OCI-LY3 (cell line): ENCODE results near the gene PRKAR1B.

Experiments used
- H2AFZ ChIP-seq: fragments of 200-600, 300-600 bp; shearing (Covaris generic); 2 replicates; pipeline ENCODE4 v1.6.0; 2014; ENCODE audit warnings: antibody characterized with exemption, low read depth, low read length
- H3K27ac ChIP-seq: fragments of 200-600, 300-600 bp; sonication (generic); 2 replicates; pipeline ENCODE4 v1.5.1; 2014; ENCODE audit warnings: mild to moderate bottlenecking, low read length, moderate library complexity, mixed read lengths
- H3K27me3 ChIP-seq: fragments of 200-600, 300-600 bp; sonication (generic); 2 replicates; pipeline ENCODE4 v1.6.1; 2014; ENCODE audit warnings: low read depth, low read length, mixed read lengths
- H3K36me3 ChIP-seq: fragments of 200-600, 300-600 bp; sonication (generic); replicated peaks from 2 replicates; pipeline ENCODE3; 2014; ENCODE audit warnings: low read depth, low read length, mixed read lengths
- H3K4me1 ChIP-seq: fragments of 300-600, 200-600 bp; sonication (generic); 2 replicates; pipeline ENCODE4 v1.6.1; 2014; ENCODE audit warnings: low read length, mixed read lengths
- H3K4me2 ChIP-seq: fragments of 200-600, 300-600 bp; sonication (generic); 2 replicates; pipeline ENCODE4 v1.6.1; 2014; ENCODE audit warnings: low read length, mixed read lengths
- H3K4me3 ChIP-seq: fragments of 300-600, 200-600 bp; sonication (generic); 2 replicates; pipeline ENCODE4 v1.5.1; 2014; ENCODE audit warnings: antibody characterized with exemption, mild to moderate bottlenecking, low read length, moderate library complexity
- H3K79me2 ChIP-seq: fragments of 300-600, 200-600 bp; shearing (Covaris generic); 2 replicates; pipeline ENCODE4 v1.6.1; 2014; ENCODE audit warnings: mild to moderate bottlenecking, low read length, mixed read lengths
- H3K9ac ChIP-seq: fragments of 300-600, 200-600 bp; shearing (Covaris generic); 2 replicates; pipeline ENCODE4 v1.6.0; 2014; ENCODE audit warnings: mild to moderate bottlenecking, low read length, moderate library complexity
- H3K9me3 ChIP-seq: fragments of 200-600, 300-600 bp; shearing (Covaris generic); 2 replicates; pipeline ENCODE4 v1.6.1; 2014; ENCODE audit warnings: low read length, mixed read lengths; ENCODE audit not compliant: insufficient read depth
- H4K20me1 ChIP-seq: fragments of 200-600, 300-600 bp; sonication (generic); 2 replicates; pipeline ENCODE4 v1.6.1; 2016; ENCODE audit warnings: low read length, mixed read lengths; ENCODE audit not compliant: insufficient read depth
- EZH2phosphoT487 ChIP-seq: fragments of 200-600 bp; shearing (Covaris generic); IDR thresholded peaks from 2 replicates; pipeline ENCODE4 v1.6.1; 2018; ENCODE audit warnings: antibody characterized with exemption, mixed run types, low read depth
- TF ChIP-seq, protein P1 (sequence below): fragments of 200-600, 300-600 bp; sonication (generic); IDR thresholded peaks from 2 replicates; pipeline ENCODE4 v1.5.1; 2014; ENCODE audit warnings: antibody characterized with exemption, low read length, low read depth

PRKAR1B gene

DNA sequence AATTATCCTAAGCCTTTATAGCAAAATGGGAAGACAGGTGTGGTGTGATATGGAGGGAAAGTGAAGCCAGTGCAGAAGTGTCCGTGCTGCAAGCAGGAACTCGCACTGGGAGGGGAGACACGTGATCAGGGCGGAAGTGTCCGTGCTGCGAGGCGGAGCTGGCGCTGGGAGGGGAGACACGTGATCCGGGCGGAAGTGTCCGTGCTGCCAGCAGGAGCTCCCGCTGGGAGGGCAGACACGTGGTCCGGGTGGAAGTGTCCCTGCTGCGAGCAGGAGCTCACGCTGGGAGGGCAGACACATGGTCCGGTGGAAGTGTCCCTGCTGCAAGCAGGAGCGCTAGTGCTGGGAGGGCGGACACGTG, 40.5 kb upstream of the PRKAR1B start:
- Histone ChIP-seq H2AFZ (no peak overlapping the region), H3K36me3 (peaks cover 4% of the 10 kb centered on the region), H3K27me3 (no peaks in the 10 kb centered on the region), H3K4me2 (no peak overlapping the region), H3K9me3 (no peaks in the 10 kb centered on the region), H3K79me2 (no peaks in the 10 kb centered on the region), H3K27ac (no peak overlapping the region), H3K9ac (no peak overlapping the region), H3K4me3 (no peak overlapping the region), H3K4me1 (no peaks in the 10 kb centered on the region), H4K20me1 (no peaks in the 10 kb centered on the region)
- no peak for TF ChIP-seq EZH2phosphoT487
- TF ChIP-seq, protein P1, sequence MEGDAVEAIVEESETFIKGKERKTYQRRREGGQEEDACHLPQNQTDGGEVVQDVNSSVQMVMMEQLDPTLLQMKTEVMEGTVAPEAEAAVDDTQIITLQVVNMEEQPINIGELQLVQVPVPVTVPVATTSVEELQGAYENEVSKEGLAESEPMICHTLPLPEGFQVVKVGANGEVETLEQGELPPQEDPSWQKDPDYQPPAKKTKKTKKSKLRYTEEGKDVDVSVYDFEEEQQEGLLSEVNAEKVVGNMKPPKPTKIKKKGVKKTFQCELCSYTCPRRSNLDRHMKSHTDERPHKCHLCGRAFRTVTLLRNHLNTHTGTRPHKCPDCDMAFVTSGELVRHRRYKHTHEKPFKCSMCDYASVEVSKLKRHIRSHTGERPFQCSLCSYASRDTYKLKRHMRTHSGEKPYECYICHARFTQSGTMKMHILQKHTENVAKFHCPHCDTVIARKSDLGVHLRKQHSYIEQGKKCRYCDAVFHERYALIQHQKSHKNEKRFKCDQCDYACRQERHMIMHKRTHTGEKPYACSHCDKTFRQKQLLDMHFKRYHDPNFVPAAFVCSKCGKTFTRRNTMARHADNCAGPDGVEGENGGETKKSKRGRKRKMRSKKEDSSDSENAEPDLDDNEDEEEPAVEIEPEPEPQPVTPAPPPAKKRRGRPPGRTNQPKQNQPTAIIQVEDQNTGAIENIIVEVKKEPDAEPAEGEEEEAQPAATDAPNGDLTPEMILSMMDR: no peak

DNA sequence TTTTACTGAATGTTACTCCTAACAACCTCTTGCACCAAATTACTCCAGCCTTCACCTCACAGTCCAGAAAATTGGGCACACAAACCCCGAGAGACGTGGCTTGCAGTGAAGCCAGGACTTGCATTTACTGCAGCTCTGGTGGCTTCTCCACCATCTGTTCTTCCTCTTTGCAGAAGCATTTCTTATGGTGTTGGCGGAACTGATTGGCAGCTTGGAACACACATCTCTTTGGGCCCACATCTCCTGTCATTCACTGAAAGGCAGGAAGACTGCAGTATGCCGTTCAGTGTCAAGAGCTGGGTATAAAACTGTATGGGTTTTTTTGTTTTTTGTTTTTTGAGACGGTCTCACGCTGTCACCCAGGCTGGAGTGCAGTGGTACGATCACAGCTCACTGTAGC, 38.3 kb upstream of the PRKAR1B start:
- no peak overlapping the region for H3K4me2 ChIP-seq
- no peaks in the 10 kb centered on the region for H3K79me2 ChIP-seq
- no peak for TF ChIP-seq EZH2phosphoT487
- TF ChIP-seq, protein P1: no peak
- no peak overlapping the region for H2AFZ ChIP-seq
- H3K9ac ChIP-seq: no peak overlapping the region
- H3K36me3 ChIP-seq: peaks cover 4% of the 10 kb centered on the region
- H3K4me1 ChIP-seq: no peaks in the 10 kb centered on the region
- H4K20me1 ChIP-seq: no peaks in the 10 kb centered on the region
- no peak overlapping the region for H3K4me3 ChIP-seq
- H3K27me3 ChIP-seq: no peaks in the 10 kb centered on the region
- no peaks in the 10 kb centered on the region for H3K9me3 ChIP-seq
- H3K27ac ChIP-seq: no peak overlapping the region

DNA sequence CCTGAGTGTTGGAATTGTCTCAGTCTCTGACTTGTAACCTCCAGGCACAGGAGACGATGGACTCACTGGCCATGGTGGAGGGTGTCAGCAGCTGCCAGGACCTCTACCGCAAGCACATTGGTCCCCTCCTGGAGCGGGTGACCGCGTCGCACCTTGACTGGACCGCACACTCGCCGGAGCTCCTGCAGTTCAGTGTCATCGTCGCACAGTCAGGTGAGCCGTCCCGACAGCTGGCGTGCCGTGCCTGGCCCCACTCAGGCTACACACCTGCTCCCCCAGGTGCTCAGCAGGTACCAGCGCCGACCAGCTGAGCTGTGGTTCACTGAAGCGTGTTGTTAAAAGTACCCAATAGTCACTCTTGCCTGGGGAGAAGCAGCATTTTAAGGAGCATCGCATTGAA, 36.7 kb upstream of the PRKAR1B start:
- no peaks in the 10 kb centered on the region for H4K20me1 ChIP-seq
- H2AFZ ChIP-seq: no peak overlapping the region
- H3K27ac ChIP-seq: no peak overlapping the region
- H3K27me3 ChIP-seq: no peaks in the 10 kb centered on the region
- TF ChIP-seq, protein P1: no peak
- no peak for TF ChIP-seq EZH2phosphoT487
- H3K36me3 ChIP-seq: peaks cover 4% of the 10 kb centered on the region
- no peaks in the 10 kb centered on the region for H3K9me3 ChIP-seq
- no peak overlapping the region for H3K4me3 ChIP-seq
- H3K4me2 ChIP-seq: no peak overlapping the region
- no peak overlapping the region for H3K9ac ChIP-seq
- H3K79me2 ChIP-seq: no peaks in the 10 kb centered on the region
- H3K4me1 ChIP-seq: no peaks in the 10 kb centered on the region

DNA sequence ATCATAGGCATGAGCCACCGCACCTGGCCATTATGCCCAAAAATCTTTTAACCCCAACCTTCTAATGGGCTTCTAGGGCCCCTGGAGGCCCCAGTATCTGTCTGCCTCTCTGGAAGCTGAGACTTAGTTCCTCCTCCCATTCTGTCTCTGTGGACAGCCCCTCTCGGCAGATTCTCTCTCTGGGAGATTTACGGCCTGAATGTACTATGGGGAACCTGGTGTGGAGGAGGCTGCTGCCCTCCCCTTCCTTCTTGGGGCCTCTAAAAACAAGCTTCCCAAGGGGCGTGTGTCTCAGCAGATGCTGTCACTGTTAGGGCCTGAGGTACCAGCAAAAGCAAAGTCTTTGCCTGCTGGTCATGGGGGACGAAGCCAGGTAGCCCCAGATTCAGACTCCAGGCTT, 35.8 kb upstream of the PRKAR1B start:
- H2AFZ ChIP-seq: no peak overlapping the region
- TF ChIP-seq EZH2phosphoT487: no peak
- TF ChIP-seq, protein P1: no peak
- no peaks in the 10 kb centered on the region for H3K9me3 ChIP-seq
- H3K27me3 ChIP-seq: no peaks in the 10 kb centered on the region
- no peak overlapping the region for H3K4me2 ChIP-seq
- no peaks in the 10 kb centered on the region for H3K4me1 ChIP-seq
- H4K20me1 ChIP-seq: no peaks in the 10 kb centered on the region
- H3K9ac ChIP-seq: no peak overlapping the region
- no peak overlapping the region for H3K4me3 ChIP-seq
- no peak overlapping the region for H3K27ac ChIP-seq
- no peaks in the 10 kb centered on the region for H3K79me2 ChIP-seq
- peaks cover 7% of the 10 kb centered on the region for H3K36me3 ChIP-seq
